Measurements from ENCODE around the gene CCDC85B.
"Not testable (repeated sequence)": the region's sequence is repeated elsewhere in the genome, so short reads cannot be mapped to it uniquely, and the experiment has no call there.

CCDC85B gene

GRCh38 chr11:65890324-65891218 is at the start of gene CCDC85B:
Gene CCDC85B, plus strand, starts transcription at chr11:65890673. Its CDS starts 111 bp downstream, at chr11:65890784.
- DNase-seq (ENCODE audit: low read depth, low spot score), result no peak

DNA sequence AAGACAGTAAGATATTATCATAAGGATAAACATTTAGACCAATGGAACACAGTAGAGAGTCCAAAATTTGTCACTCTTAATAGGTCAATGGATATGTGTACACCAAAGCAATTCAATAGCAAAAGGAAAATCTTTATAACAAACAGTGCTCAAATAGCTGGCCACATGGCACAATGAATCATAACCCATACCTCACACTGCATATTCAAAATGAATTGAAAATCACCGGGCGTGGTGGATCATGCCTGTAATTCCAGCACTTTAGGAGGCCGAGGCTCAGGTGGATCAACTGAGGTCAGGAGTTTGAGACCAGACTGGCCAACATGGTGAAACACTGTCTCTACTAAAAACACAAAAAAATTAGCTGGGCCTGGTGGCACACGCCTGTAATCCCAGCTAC is 48.3 kb upstream of the CCDC85B start:
- no peak for DNase-seq (ENCODE audit: low read depth, low spot score)

DNA sequence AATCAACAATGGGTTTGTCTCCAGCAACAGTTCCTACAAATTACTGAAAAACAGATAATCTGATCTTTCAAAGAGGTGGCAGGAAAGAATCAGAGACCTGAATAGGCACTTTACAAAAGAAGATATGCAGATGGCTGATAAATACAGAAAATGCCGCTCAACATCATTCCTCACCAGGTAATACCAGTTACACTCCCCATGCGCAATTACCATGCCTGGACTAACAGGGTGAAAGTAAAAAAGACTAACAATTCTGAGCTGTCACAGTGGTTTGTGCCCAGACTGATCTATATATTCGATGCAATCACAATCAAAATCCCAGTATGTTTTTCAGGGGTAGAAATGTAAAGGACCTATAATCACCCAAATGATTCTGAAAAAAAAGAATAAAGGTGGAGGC is 46.7 kb upstream of the CCDC85B start:
- DNase-seq (ENCODE audit: low read depth, low spot score), result no peak

DNA sequence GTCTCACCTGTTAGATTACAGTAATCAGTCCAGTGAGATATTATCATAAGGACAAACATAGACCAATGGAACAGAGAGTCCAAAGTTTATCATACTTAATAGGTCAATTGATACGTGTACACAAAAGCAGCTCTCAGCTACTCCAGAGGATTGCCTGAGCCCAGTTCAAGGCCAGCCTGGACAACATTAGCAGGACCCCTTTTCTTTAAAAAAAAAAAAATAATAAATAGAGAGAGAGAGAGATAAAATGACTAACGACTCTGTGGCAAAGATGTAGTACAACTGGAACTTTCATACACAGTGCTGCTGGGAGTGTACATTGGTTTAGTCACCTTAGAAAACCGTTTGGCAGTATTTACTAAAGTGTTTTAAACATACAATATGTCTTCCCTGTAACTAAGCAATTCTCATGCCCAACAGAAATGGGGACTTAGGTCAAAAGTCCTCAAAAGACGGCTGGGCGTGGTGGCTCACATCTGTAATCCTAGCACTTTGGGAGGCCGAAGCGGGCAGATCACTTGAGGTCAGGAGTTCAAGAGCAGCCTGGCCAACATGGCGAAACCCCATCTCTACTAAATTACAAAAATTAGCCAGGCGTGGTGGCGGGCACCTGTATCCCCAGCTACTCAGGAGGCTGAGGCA is 46.1 kb upstream of the CCDC85B start:
- DNase-seq (ENCODE audit: low read depth, low spot score), result no peak

DNA sequence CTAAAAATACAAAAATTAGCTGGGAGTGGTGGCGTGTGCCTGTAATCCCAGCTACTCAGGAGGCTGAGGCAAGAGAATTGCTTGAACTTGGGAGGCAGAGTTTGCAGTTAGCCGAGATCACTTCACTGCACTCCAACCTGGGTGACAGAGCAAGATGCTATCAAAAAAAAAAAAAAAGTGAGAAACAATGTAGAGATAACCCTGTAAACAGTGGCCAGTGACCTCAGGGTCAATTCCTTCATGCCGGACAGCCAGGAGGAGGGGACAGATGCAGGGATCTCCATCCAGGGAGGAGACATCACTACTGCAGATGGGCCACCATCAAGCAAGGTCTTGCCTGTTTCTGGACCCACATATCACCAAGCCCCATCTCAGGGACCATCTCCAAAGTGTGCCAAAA is 42.7 kb upstream of the CCDC85B start:
- no peak for DNase-seq (ENCODE audit: low read depth, low spot score)

DNA sequence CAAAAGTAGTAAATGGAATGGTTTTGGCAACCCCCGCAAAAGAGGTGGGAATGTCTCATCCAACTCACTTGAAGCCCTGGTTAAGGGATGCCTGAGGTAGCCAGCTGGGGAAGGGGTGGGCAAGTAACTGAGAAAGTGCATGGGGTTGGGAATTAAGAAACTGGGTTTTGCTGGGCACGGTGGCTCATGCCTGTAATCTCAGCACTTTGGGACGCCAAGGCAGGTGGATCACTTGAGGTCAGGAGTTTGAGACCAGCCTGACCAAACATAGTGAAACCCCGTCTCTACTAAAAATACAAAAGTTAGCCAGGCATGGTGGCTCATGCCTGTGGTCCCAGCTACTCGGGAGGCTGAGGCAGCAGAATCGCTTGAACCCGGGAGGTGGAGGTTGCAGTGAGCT is 41.8 kb upstream of the CCDC85B start:
- DNase-seq (ENCODE audit: low read depth, low spot score), result not testable (repeated sequence)

- DNase-seq (ENCODE audit: low read depth, low spot score), result no peak
Measured at GRCh38 chr11:65849366-65849765, 41.1 kb upstream of the CCDC85B start.

- DNase-seq (ENCODE audit: low read depth, low spot score), result no peak
Measured at GRCh38 chr11:65849771-65850216, 40.7 kb upstream of the CCDC85B start.

DNA sequence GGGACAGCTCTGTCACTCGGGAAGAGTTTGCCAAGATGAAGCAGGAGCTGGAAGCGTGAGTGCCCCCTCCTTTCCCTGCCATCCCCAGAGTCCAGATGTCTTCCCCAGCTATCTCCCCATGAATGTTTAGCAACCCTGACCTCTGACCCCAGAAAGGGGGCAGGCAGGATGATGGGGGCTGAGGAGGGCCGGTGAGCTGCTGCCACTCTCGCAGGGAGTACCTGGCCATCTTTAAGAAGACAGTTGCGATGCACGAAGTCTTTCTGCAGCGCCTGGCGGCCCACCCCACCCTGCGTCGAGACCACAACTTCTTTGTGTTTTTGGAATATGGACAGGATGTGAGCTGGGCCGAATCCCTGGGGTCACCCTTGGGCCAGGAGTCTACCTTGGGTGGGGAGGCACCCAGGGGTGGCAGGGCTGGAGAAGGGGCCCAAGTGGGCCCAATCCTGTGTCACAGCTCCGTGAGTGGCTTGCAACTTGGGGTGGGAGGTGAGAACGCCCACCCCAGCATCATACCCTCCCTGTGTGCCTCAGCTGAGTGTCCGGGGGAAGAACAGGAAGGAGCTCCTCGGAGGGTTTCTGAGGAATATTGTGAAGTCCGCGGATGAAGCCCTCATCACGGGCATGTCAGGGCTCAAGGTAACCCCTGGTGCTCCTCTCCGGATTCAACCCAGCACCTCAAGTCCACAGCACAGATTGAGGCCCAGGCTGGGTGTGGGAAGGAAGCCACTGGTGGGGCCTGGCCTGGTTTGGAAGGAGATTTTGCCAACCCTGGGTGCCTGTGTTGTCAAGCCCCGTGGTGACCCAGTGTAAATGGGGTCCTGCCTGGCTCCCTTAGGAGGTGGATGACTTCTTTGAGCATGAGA is 40.0 kb upstream of the CCDC85B start:
- DNase-seq (ENCODE audit: low read depth, low spot score), result no peak

DNA sequence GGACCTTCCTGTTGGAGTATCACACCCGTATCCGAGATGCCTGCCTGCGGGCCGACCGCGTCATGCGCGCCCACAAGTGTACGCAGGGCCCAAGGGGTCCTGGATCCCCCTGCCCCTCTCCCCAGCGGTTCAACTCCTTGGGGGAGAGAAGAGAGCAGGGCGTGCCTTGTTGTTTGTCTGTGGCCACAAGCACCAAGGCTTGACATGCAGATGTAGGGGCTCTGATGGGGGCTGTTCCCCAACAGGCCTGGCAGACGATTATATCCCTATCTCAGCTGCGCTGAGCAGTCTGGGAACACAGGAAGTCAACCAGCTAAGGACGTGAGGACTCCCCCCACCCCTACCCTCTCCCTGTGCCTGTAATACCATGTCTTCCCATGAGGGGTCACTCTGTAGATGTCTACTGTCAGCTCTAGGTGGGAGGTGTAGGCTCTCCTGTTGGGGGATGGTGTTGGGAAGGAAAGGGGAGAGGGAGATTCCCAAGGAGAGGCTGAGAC is 39.3 kb upstream of the CCDC85B start:
- no peak for DNase-seq (ENCODE audit: low read depth, low spot score)

- no peak for DNase-seq (ENCODE audit: low read depth, low spot score)
Measured at GRCh38 chr11:65851811-65852507, 38.5 kb upstream of the CCDC85B start.

- no peak for DNase-seq (ENCODE audit: low read depth, low spot score)
Measured at GRCh38 chr11:65852508-65853245, 37.8 kb upstream of the CCDC85B start.

DNA sequence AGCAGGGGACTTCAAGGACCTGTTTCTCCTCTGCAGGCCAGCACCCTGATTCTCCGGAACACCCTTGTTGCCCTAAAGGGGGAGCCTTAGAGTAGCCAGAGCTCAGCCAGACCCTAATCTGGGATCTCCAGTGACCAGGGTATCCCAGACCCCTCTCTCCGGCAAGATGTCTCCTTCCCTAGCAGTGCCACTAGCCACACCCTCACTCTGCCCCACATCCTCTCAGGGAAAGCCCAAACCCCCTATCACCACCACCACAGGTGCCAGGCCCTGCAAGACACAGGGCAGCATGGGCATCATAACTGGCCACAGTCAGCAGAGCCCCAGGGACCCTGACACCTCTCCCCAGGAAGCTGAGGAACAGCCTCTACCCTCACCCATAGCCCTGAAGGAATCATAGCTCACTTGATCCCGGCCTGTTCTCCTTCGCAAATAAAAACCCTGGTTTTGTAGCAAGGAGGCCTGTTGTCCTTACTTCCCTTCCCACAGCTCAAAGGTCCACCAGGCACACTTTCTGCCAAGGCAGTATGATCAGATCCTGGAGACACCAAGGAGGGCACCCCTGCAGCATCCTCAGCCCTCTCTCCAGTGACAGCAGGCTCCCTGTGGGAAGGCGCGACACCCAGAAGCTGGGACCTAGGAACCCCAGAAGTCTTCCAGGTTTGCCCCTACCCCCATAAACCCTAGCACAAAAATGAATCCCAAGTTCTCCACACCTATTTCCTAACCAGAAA is 37.1 kb upstream of the CCDC85B start:
- no peak for DNase-seq (ENCODE audit: low read depth, low spot score)

GRCh38 chr11:65854161-65854592 is 36.3 kb upstream of the CCDC85B start:
- DNase-seq (ENCODE audit: low read depth, low spot score), result no peak

DNA sequence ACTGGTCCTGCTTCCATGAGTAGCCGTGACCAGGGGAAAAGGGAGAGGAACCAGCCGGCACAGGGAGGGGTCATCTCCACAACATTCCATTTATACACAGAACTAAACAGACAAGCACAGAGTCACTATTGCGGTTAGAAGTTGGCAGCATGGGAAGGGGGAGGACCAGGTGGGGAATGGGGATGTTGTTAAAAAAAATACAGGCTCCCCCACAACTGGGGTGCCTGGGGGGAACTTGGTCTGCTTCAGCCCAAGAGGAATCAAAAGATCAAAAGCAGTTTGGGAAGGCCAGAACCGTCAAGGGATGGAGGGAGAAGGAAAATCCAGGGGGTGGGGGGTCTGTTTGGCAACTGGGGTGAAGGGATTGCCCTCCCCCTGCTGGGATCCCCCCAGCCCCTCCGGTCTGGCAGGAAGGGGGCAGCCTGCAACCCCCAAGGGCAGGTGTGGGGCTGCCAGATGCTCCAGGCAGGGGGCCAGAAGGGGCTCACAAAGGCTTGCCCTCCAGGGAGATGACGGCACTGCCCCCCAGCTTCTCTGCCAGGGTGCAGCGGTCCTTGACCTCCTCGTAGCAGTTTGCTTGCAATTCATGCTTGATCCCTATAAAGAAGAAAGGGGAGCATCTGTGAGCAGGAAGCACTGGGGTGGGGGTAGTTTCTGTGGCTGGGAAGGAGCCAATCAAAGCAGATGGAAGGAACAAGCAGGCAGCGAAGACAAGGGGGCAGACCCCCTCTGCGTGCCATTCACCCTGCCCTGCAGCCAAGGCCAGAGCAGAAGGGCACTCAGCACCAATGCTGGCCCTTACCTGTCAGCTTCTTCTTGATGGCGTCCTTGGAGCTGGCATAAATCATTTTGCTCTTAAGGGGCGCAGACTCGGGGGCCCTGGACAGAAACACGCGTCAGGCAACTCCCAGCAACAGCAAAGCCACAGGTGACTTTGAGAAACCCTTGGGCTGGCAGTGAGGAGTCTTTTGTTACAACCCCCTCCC is 35.3 kb upstream of the CCDC85B start:
- DNase-seq (ENCODE audit: low read depth, low spot score), result no peak

- no peak for DNase-seq (ENCODE audit: low read depth, low spot score)
Measured at GRCh38 chr11:65855927-65856363, 34.5 kb upstream of the CCDC85B start.

- DNase-seq (ENCODE audit: low read depth, low spot score), result no peak
Measured at GRCh38 chr11:65856689-65857499, 33.6 kb upstream of the CCDC85B start.

DNA sequence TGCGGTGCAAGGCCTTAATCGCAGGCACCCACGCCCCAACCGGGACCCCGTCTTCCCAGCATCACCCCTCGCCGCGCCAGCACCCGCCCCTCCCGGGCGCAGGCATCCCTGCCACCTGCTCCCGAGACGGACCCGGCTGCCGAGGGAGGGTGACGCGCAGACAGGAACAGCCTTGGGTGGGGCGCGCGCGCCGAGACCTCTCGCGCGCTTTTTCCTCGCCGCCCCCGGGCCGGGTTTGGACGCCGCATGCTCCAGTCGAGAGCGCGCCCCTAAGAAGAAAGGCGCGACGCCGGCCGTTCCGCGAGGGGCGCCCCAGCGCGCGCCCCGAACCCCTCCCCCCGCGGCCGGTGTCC is 33.0 kb upstream of the CCDC85B start:
- no peak for DNase-seq (ENCODE audit: low read depth, low spot score)

All from iPS DF 19.7 (cell line).